GM13977 (cell line): ENCODE data around the gene NUP188.
A peak's percentile ranks its signal among the peaks of the same experiment; 100 is the strongest.

Experiments
- DNase-seq: peaks from one replicate; pipeline ENCODE4 v3.0.0; 2012; ENCODE audit warnings: low spot score
- in situ Hi-C: fragments of 300-500 bp; cut with MboI; formaldehyde crosslinking; loops from one replicate; pipeline ENCODE4 v1.12.0; 2022; ENCODE audit warnings: low sequenced_read_pairs, low pct_unique_long_range_greater_than_20kb, mixed read lengths, inconsistent platforms; ENCODE audit not compliant: unreplicated experiment
- TF ChIP-seq, protein P1 (sequence below): IDR thresholded peaks from 2 replicates; pipeline ENCODE4 v1.5.1; 2012; ENCODE audit warnings: mild to moderate bottlenecking, control low read depth; ENCODE audit not compliant: insufficient read depth; ENCODE audit errors: extremely low read depth, missing control alignments

Gene NUP188

GRCh38 chr9:129006328-129007034 lies 59.0 kb downstream of the NUP188 start:
- in situ Hi-C loops: no loop called here
- DNase-seq: peak; percentile 82
- TF ChIP-seq, protein P1, sequence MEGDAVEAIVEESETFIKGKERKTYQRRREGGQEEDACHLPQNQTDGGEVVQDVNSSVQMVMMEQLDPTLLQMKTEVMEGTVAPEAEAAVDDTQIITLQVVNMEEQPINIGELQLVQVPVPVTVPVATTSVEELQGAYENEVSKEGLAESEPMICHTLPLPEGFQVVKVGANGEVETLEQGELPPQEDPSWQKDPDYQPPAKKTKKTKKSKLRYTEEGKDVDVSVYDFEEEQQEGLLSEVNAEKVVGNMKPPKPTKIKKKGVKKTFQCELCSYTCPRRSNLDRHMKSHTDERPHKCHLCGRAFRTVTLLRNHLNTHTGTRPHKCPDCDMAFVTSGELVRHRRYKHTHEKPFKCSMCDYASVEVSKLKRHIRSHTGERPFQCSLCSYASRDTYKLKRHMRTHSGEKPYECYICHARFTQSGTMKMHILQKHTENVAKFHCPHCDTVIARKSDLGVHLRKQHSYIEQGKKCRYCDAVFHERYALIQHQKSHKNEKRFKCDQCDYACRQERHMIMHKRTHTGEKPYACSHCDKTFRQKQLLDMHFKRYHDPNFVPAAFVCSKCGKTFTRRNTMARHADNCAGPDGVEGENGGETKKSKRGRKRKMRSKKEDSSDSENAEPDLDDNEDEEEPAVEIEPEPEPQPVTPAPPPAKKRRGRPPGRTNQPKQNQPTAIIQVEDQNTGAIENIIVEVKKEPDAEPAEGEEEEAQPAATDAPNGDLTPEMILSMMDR: peak; percentile 92

- TF ChIP-seq, protein P1: no peak
- in situ Hi-C loops: no loop called here
- DNase-seq: no peak
These were observed 59.7 kb downstream of the NUP188 start for GRCh38 chr9:129007035-129007765.

DNA sequence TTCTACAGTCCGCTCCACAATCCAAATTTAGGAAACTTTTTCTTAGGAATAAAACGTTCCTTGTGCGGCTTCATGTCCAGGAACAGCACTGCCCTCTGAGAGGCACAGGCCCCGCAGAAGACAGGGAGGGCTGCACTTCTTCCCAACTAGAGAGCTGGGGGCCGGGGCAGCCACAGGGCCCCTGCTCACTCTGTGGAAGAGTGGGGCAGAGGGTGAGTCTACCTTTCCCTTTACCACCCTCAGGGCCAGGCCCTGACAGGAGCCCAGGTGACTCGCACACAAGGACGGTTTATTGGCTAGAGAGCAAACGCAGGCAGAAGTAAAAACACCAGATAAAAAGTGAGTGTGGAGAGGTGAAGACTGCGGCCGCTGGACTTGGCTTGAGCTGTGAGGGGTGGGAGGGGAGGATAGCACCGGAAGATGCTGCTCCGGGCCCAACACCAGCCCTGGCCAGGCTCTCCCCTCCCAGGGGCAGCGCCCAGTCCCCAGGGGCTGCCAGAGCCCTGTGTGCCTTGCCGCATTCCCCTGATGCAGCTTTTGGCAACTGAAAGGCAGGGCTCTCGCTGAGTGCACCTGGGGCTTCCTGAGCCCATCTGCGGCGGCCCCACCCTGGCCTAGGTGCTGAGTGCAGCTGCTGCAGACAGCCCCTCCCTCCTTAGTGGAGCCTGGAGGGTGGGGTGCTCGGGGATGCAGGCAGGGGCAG lies 60.4 kb downstream of the NUP188 start:
- TF ChIP-seq, protein P1: no peak
- no peak for DNase-seq
- in situ Hi-C loops: no loop called here

DNA sequence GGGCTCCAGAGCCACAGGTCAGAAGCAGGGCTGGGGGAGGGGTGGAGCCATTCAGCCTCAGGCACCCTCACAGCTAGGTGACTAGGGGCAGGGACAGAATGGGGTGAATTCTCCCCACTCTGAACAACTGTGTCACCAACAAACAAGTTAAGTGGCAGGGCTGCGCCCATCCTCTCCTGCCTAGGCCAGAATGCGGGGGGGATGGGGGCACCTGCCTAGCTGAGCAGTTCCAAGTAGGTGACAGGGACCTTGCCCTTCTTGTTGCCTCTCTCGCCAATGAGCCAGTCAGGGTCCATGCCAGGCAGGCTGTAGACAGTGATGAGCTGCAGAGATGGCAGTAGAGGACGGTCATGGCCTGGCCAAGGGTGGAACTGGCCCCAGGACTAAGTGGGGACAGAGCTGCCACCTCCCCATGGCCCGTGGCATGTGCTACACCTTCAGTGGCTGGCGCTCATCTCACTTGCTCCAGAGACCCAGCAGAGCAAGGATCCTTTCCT lies 61.0 kb downstream of the NUP188 start:
- TF ChIP-seq, protein P1: no peak
- in situ Hi-C loops: no loop called here
- DNase-seq: no peak

DNA sequence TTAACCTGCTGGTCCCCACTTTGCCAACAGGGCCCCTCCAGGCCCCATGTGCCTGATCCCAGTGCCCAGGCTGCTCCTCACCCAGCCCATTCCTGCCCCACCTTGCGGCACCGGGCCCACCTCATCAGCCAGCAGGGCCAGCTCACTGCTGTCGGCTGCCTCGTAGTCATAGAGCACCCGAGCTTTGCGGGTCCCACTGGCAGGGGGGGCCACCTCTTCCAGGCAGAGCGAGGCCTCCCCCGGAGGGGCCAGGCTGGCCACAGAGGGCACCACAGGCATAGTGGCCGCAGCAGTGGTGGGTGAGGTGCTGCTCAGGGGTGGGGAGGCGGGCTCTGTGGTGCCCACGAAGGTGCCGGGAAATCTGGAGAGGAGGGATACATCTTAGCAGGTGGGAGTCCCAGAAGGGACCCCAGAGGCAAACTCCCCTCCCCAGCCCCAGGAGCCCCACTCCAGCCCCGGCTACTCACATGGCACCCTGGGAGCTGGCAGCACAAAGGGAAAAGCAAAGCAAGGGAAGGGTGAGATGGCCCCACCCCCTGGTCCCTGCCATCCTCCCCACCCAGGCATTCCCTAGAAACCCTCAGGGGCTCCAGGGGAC lies 61.6 kb downstream of the NUP188 start:
- TF ChIP-seq, protein P1: no peak
- no peak for DNase-seq
- in situ Hi-C loops: no loop called here

- DNase-seq: no peak
- TF ChIP-seq, protein P1: no peak
- in situ Hi-C loops: no loop called here
These were observed 62.2 kb downstream of the NUP188 start for GRCh38 chr9:129009584-129010141.
